ENCODE data around the gene FGFR2.

GRCh38 chr10:121449482-121449924 is 148.7 kb downstream of the FGFR2 start:
- TF ChIP-seq EZH2 (IDR thresholded peaks at IDR 0.05; ENCODE audit: borderline replicate concordance, low read length) (no peak), CTCF (conservative IDR thresholded peaks at IDR 0.05 in 1 of 2, IDR thresholded peaks at IDR 0.05 in 1 of 2; ENCODE audit: extremely low read depth in 1 of 2, insufficient read depth in 1 of 2, low read depth in 1 of 2, low read length in 2 of 2) (no peak)

Data from mammary epithelial cell (primary cell).